Mesendoderm (in vitro differentiated cells): ENCODE measurements around the gene PPP1R12C.
A peak's percentile ranks its signal among the peaks of the same experiment; 100 is the strongest.

Experiments used
- DNase-seq: peaks from one replicate; pipeline ENCODE4 v3.0.0; 2013
- H2AK5ac ChIP-seq: 2 replicates; pipeline ENCODE4 v1.6.1; 2013; ENCODE audit warnings: low read length, inconsistent platforms
- H2BK120ac ChIP-seq: 2 replicates; pipeline ENCODE4 v1.6.1; 2013; ENCODE audit warnings: low read depth, mild to moderate bottlenecking, low read length, moderate library complexity, mixed read lengths
- H2BK15ac ChIP-seq: replicated peaks from 2 replicates; pipeline ENCODE4 v1.6.1; 2013; ENCODE audit warnings: low read depth, mild to moderate bottlenecking, moderate library complexity
- H2BK5ac ChIP-seq: 2 replicates; pipeline ENCODE4 v1.6.1; 2013; ENCODE audit warnings: low read length, inconsistent platforms
- H3K18ac ChIP-seq: 2 replicates; pipeline ENCODE4 v1.6.1; 2013; ENCODE audit warnings: mild to moderate bottlenecking, low read length, mixed read lengths
- H3K23ac ChIP-seq: one replicate; pipeline ENCODE4 v1.6.1; 2013; ENCODE audit warnings: low read length
- H3K27ac ChIP-seq: 2 replicates; pipeline ENCODE4 v1.5.1; 2013; ENCODE audit warnings: low read depth, mild to moderate bottlenecking, inconsistent platforms, low read length, moderate library complexity
- H3K27me3 ChIP-seq: 2 replicates; pipeline ENCODE4 v1.6.1; 2013; ENCODE audit warnings: low read length, control low read depth, mild to moderate bottlenecking, inconsistent platforms; ENCODE audit not compliant: insufficient read depth, poor library complexity
- H3K36me3 ChIP-seq: 2 replicates; pipeline ENCODE4 v1.6.1; 2013; ENCODE audit warnings: low read length, inconsistent platforms; ENCODE audit not compliant: control insufficient read depth, insufficient read depth
- H3K4ac ChIP-seq: one replicate; pipeline ENCODE4 v1.6.1; 2013; ENCODE audit warnings: low read depth, mild to moderate bottlenecking, low read length, moderate library complexity
- H3K4me1 ChIP-seq: 2 replicates; pipeline ENCODE4 v1.6.1; 2013; ENCODE audit warnings: low read depth, low read length, inconsistent platforms; ENCODE audit not compliant: control insufficient read depth
- H3K4me2 ChIP-seq: 2 replicates; pipeline ENCODE4 v1.6.1; 2013; ENCODE audit warnings: low read length
- H3K4me3 ChIP-seq: 2 replicates; pipeline ENCODE4 v1.5.1; 2013; ENCODE audit warnings: mild to moderate bottlenecking, low read length
- H3K56ac ChIP-seq: one replicate; pipeline ENCODE4 v1.6.1; 2013; ENCODE audit warnings: low read length
- H3K79me1 ChIP-seq: 2 replicates; pipeline ENCODE4 v1.6.1; 2013; ENCODE audit warnings: low read length, inconsistent platforms
- H3K79me2 ChIP-seq: 2 replicates; pipeline ENCODE4 v1.6.1; 2013; ENCODE audit warnings: mild to moderate bottlenecking, low read length; ENCODE audit not compliant: control insufficient read depth, insufficient read depth
- H3K9ac ChIP-seq: 2 replicates; pipeline ENCODE4 v1.6.1; 2013; ENCODE audit warnings: low read length, inconsistent platforms
- H4K5ac ChIP-seq: one replicate; pipeline ENCODE4 v1.6.1; 2013; ENCODE audit warnings: low read length
- H4K8ac ChIP-seq: one replicate; pipeline ENCODE4 v1.6.1; 2013; ENCODE audit warnings: low read depth, mild to moderate bottlenecking, control low read depth, low read length, moderate library complexity
- WGBS: extraction: QIAGEN DNeasy Blood & Tissue Kit; methylation state at CpG from one replicate; pipeline ENCODE4 v1.1.7; 2013; ENCODE audit warnings: low lambda C conversion rate, missing lambda C conversion rate; ENCODE audit not compliant: insufficient coverage; ENCODE audit errors: extremely low coverage; 5-methylcytosine and 5-hydroxymethylcytosine counted together

The PPP1R12C gene

GRCh38 chr19:55070466-55071128 lies 46.8 kb downstream of the PPP1R12C start:
- Histone ChIP-seq H3K4me3 (no peak overlapping the region), H3K27me3 (no peaks in the 10 kb centered on the region), H2BK15ac (no peak overlapping the region), H3K36me3 (no peaks in the 10 kb centered on the region), H2AK5ac (no peak overlapping the region), H2BK5ac (no peak overlapping the region), H4K5ac (no peak overlapping the region), H3K56ac (no peak overlapping the region), H3K9ac (no peak overlapping the region), H3K79me1 (no peaks in the 10 kb centered on the region), H2BK120ac (no peak overlapping the region), H3K27ac (no peak overlapping the region), H4K8ac (no peak overlapping the region), H3K4ac (no peak overlapping the region), H3K18ac (no peak overlapping the region), H3K4me1 (peaks cover 4% of the 10 kb centered on the region), H3K79me2 (no peaks in the 10 kb centered on the region), H3K4me2 (no peak overlapping the region), H3K23ac (no peak overlapping the region)
- DNase-seq = no peak
- WGBS = no CpG with 5 or more reads among the region's 10 CpGs

GRCh38 chr19:55069865-55070197 lies 47.6 kb downstream of the PPP1R12C start:
- Histone ChIP-seq H3K36me3 (no peaks in the 10 kb centered on the region), H3K9ac (no peak overlapping the region), H4K5ac (no peak overlapping the region), H3K79me1 (no peaks in the 10 kb centered on the region), H4K8ac (no peak overlapping the region), H3K27me3 (no peaks in the 10 kb centered on the region), H3K79me2 (no peaks in the 10 kb centered on the region), H3K23ac (no peak overlapping the region), H2BK120ac (no peak overlapping the region), H3K4me3 (no peak overlapping the region), H3K4me1 (peaks cover 4% of the 10 kb centered on the region), H3K4ac (no peak overlapping the region), H3K4me2 (peak overlapping the region; percentile 40), H3K18ac (no peak overlapping the region), H3K56ac (peak overlapping the region; percentile 71), H3K27ac (no peak overlapping the region), H2AK5ac (no peak overlapping the region), H2BK15ac (no peak overlapping the region), H2BK5ac (no peak overlapping the region)
- DNase-seq = no peak
- no CpG with 5 or more reads among the region's 2 CpGs for WGBS

- no CpG with 5 or more reads among the region's 30 CpGs for WGBS
- Histone ChIP-seq H3K27me3 (no peaks in the 10 kb centered on the region), H3K79me2 (no peaks in the 10 kb centered on the region), H3K18ac (peak overlapping the region; percentile 21), H4K8ac (no peak overlapping the region), H3K4me1 (peaks cover 4% of the 10 kb centered on the region), H3K27ac (peak overlapping the region; percentile 65), H3K56ac (peak overlapping the region; percentile 86), H2BK120ac (no peak overlapping the region), H4K5ac (no peak overlapping the region), H3K4me2 (peak overlapping the region; percentile 93), H3K36me3 (no peaks in the 10 kb centered on the region), H3K9ac (peak overlapping the region; percentile 78), H2BK5ac (no peak overlapping the region), H3K4ac (peak overlapping the region; percentile 65), H3K23ac (no peak overlapping the region), H3K79me1 (no peaks in the 10 kb centered on the region), H2AK5ac (no peak overlapping the region), H3K4me3 (peak overlapping the region; percentile 56), H2BK15ac (no peak overlapping the region)
- DNase-seq = peak; percentile 96
Observed at GRCh38 chr19:55068950-55069864, 48.2 kb downstream of the PPP1R12C start.

- no peak overlapping the region for H2BK15ac ChIP-seq
- no peaks in the 10 kb centered on the region for H3K79me1 ChIP-seq
- H2BK120ac ChIP-seq = no peak overlapping the region
- no peak overlapping the region for H3K4me3 ChIP-seq
- H3K4me1 ChIP-seq = peaks cover 4% of the 10 kb centered on the region
- no peaks in the 10 kb centered on the region for H3K36me3 ChIP-seq
- no peak overlapping the region for H3K9ac ChIP-seq
- no peak overlapping the region for H2BK5ac ChIP-seq
- no peak overlapping the region for H4K8ac ChIP-seq
- no peak overlapping the region for H3K4ac ChIP-seq
- no peak overlapping the region for H4K5ac ChIP-seq
- no peak overlapping the region for H2AK5ac ChIP-seq
- no CpG with 5 or more reads among the region's 3 CpGs for WGBS
- H3K56ac ChIP-seq = no peak overlapping the region
- no peaks in the 10 kb centered on the region for H3K27me3 ChIP-seq
- no peak for DNase-seq
- no peaks in the 10 kb centered on the region for H3K79me2 ChIP-seq
- H3K4me2 ChIP-seq = no peak overlapping the region
- no peak overlapping the region for H3K18ac ChIP-seq
- H3K23ac ChIP-seq = no peak overlapping the region
- no peak overlapping the region for H3K27ac ChIP-seq
Observed at GRCh38 chr19:55067869-55068268, 49.6 kb downstream of the PPP1R12C start.

GRCh38 chr19:55066107-55066709 lies 51.2 kb downstream of the PPP1R12C start:
- Histone ChIP-seq H2BK15ac (no peak overlapping the region), H3K56ac (no peak overlapping the region), H4K5ac (no peak overlapping the region), H3K4me3 (no peak overlapping the region), H3K79me1 (no peaks in the 10 kb centered on the region), H3K79me2 (no peaks in the 10 kb centered on the region), H3K4me2 (no peak overlapping the region), H3K4me1 (peaks cover 4% of the 10 kb centered on the region), H4K8ac (no peak overlapping the region), H3K27ac (no peak overlapping the region), H2AK5ac (no peak overlapping the region), H2BK120ac (no peak overlapping the region), H3K18ac (no peak overlapping the region), H3K4ac (no peak overlapping the region), H3K36me3 (no peaks in the 10 kb centered on the region), H3K27me3 (no peaks in the 10 kb centered on the region), H2BK5ac (no peak overlapping the region), H3K23ac (no peak overlapping the region), H3K9ac (no peak overlapping the region)
- peak; percentile 49 for DNase-seq
- WGBS = no CpG with 5 or more reads among the region's 2 CpGs
